Chondrocyte (in vitro differentiated cells): ENCODE data around the gene RALGAPA2. TPM values are rescaled to one million over a fixed set of nuclear protein-coding genes. Genes with fewer than 3 reads are reported as not detected.

Experiments
- DNase-seq: peaks from one replicate; pipeline ENCODE4 v3.0.0; 2021; ENCODE audit warnings: mixed read lengths, low spot score
- H3K27ac Mint-ChIP-seq: one replicate; pipeline ENCODE4 v1.8.0; 2021; ENCODE audit warnings: mild to moderate bottlenecking, moderate library complexity, mixed read lengths; ENCODE audit not compliant: unreplicated experiment
- H3K27me3 Mint-ChIP-seq: 2 replicates; pipeline ENCODE4 v1.8.0; 2021; ENCODE audit warnings: low read depth, mixed read lengths
- H3K36me3 Mint-ChIP-seq: 2 replicates; pipeline ENCODE4 v1.8.0; 2021; ENCODE audit warnings: low read depth, mixed read lengths
- H3K4me1 Mint-ChIP-seq: 2 replicates; pipeline ENCODE4 v1.8.0; 2021; ENCODE audit warnings: low read depth, mild to moderate bottlenecking, mixed read lengths
- H3K4me3 Mint-ChIP-seq: one replicate; pipeline ENCODE4 v1.8.0; 2021; ENCODE audit warnings: mild to moderate bottlenecking, moderate library complexity, mixed read lengths; ENCODE audit not compliant: unreplicated experiment
- H3K9me3 Mint-ChIP-seq: 2 replicates; pipeline ENCODE4 v1.8.0; 2021; ENCODE audit warnings: low read depth, mixed read lengths
- CTCF ChIP-seq: fragments of 200-600 bp; sonication (generic); IDR thresholded peaks from 2 replicates; pipeline ENCODE4 v1.5.0; 2021; ENCODE audit warnings: antibody characterized with exemption, mild to moderate bottlenecking, moderate library complexity
- total RNA-seq: library from RNA; stranded (reverse); gene quantifications from 3 replicates; pipeline ENCODE4 v1.2.1, GENCODE V29; 2021

RALGAPA2 gene
- total RNA-seq, 1 donor from 2014 or later = 9.5 TPM

- no peak overlapping the region for H3K27ac Mint-ChIP-seq
- H3K4me1 Mint-ChIP-seq = peaks cover 2% of the 10 kb centered on the region
- H3K36me3 Mint-ChIP-seq = no peaks in the 10 kb centered on the region
- no peaks in the 10 kb centered on the region for H3K27me3 Mint-ChIP-seq
- H3K9me3 Mint-ChIP-seq = no peaks in the 10 kb centered on the region
- TF ChIP-seq CTCF = no peak
- no peak overlapping the region for H3K4me3 Mint-ChIP-seq
- DNase-seq = no peak
Observed at GRCh38 chr20:20692587-20692986, 19.9 kb downstream of the RALGAPA2 start.

- no peak overlapping the region for H3K27ac Mint-ChIP-seq
Observed at GRCh38 chr20:20691477-20692235, 20.8 kb downstream of the RALGAPA2 start.

GRCh38 chr20:20690676-20691476 is 21.6 kb downstream of the RALGAPA2 start:
- Mint-ChIP-seq H3K27me3 (no peaks in the 10 kb centered on the region), H3K36me3 (no peaks in the 10 kb centered on the region), H3K4me1 (no peaks in the 10 kb centered on the region), H3K4me3 (no peak overlapping the region), H3K27ac (no peak overlapping the region), H3K9me3 (no peaks in the 10 kb centered on the region)
- TF ChIP-seq CTCF = no peak
- DNase-seq = no peak

More at GRCh38 chr20:20691477-20692235, 20.8 kb downstream of the RALGAPA2 start:
- Mint-ChIP-seq H3K27me3 (no peaks in the 10 kb centered on the region), H3K36me3 (no peaks in the 10 kb centered on the region), H3K9me3 (no peaks in the 10 kb centered on the region), H3K4me3 (no peak overlapping the region), H3K4me1 (peaks cover 2% of the 10 kb centered on the region)
- no peak for TF ChIP-seq CTCF
- no peak for DNase-seq

GRCh38 chr20:20687319-20687718 is 25.1 kb downstream of the RALGAPA2 start:
- no peak overlapping the region for H3K27ac Mint-ChIP-seq
- no peak for TF ChIP-seq CTCF
- no peaks in the 10 kb centered on the region for H3K9me3 Mint-ChIP-seq
- no peaks in the 10 kb centered on the region for H3K4me1 Mint-ChIP-seq
- H3K36me3 Mint-ChIP-seq = no peaks in the 10 kb centered on the region
- no peak overlapping the region for H3K4me3 Mint-ChIP-seq
- no peaks in the 10 kb centered on the region for H3K27me3 Mint-ChIP-seq
- DNase-seq = no peak

- no peak overlapping the region for H3K27ac Mint-ChIP-seq
- no peaks in the 10 kb centered on the region for H3K4me1 Mint-ChIP-seq
- no peaks in the 10 kb centered on the region for H3K36me3 Mint-ChIP-seq
- no peak overlapping the region for H3K4me3 Mint-ChIP-seq
- DNase-seq = no peak
- no peaks in the 10 kb centered on the region for H3K27me3 Mint-ChIP-seq
- TF ChIP-seq CTCF = no peak
- H3K9me3 Mint-ChIP-seq = no peaks in the 10 kb centered on the region
Observed at GRCh38 chr20:20685635-20686034, 26.8 kb downstream of the RALGAPA2 start.
